Vagina (tissue), 2 donors: ENCODE results near the gene SYNCRIP. TPM values are rescaled to one million over a fixed set of nuclear protein-coding genes. Genes with fewer than 3 reads are reported as not detected.

Source experiments
- DNase-seq, 2 donors: peaks; one replicate each; pipeline ENCODE4 v3.0.0-alpha.2; 2017; ENCODE audit errors: extremely low spot score in 2 of 2
- H3K27ac ChIP-seq: fragments of 200-600 bp; sonication (generic); one replicate; pipeline ENCODE4 v1.5.1; 2019
- H3K27me3 ChIP-seq: fragments of 200-600 bp; sonication (generic); one replicate; pipeline ENCODE4 v1.5.1; 2019
- H3K36me3 ChIP-seq, 2 donors: fragments of 200-600 bp; sonication (generic); one replicate each; pipeline ENCODE4 v1.5.1; 2017 to 2019
- H3K4me1 ChIP-seq: fragments of 200-600 bp; sonication (generic); one replicate; pipeline ENCODE4 v1.5.1; 2019
- H3K4me3 ChIP-seq, 2 donors: fragments of 200-600 bp; sonication (generic); 1 replicate in 1 of 2; 2 replicates in 1 of 2; pipeline ENCODE4 v1.5.1; 2016 to 2019
- H3K9me3 ChIP-seq: fragments of 200-600 bp; sonication (generic); one replicate; pipeline ENCODE4 v1.5.1; 2019
- POLR2A ChIP-seq, 2 donors: fragments of 450-650 bp; IDR thresholded peaks; one replicate each; pipeline ENCODE4 v1.6.1; 2017; ENCODE audit warnings: antibody characterized with exemption in 2 of 2, mild to moderate bottlenecking in 2 of 2, moderate library complexity in 2 of 2
- POLR2AphosphoS5 ChIP-seq, 2 donors: sonication (generic); formaldehyde crosslinking; IDR thresholded peaks; one replicate each; pipeline ENCODE4 v1.9.0; 2017; ENCODE audit warnings: antibody characterized with exemption in 2 of 2, mild to moderate bottlenecking in 2 of 2, low read depth in 1 of 2; ENCODE audit not compliant: insufficient read depth in 1 of 2
- intact Hi-C: fragments of 100-400 bp; cut with DNase I; formaldehyde crosslinking; loops from one replicate; pipeline ENCODE4 v1.15.1; 2023
- total RNA-seq: library from RNA; depleted of rRNA; stranded (reverse); fragments of >200 nt; gene quantifications from one replicate; pipeline ENCODE4 v1.2.3, GENCODE V29; 2016
- TF ChIP-seq, protein P1 (sequence below), 3 experiments: fragments of 450-650 bp in 2 of 3; fragments of 200-600 bp in 1 of 3; sonication (generic) in 1 of 3; IDR thresholded peaks; one replicate each; pipeline ENCODE4 v1.5.1; 2017 to 2019; ENCODE audit warnings: antibody characterized with exemption in 3 of 3, mild to moderate bottlenecking in 2 of 3, moderate library complexity in 2 of 3

The SYNCRIP gene
- total RNA-seq, 1 donor from 2014 or later, result 60.9 TPM

DNA sequence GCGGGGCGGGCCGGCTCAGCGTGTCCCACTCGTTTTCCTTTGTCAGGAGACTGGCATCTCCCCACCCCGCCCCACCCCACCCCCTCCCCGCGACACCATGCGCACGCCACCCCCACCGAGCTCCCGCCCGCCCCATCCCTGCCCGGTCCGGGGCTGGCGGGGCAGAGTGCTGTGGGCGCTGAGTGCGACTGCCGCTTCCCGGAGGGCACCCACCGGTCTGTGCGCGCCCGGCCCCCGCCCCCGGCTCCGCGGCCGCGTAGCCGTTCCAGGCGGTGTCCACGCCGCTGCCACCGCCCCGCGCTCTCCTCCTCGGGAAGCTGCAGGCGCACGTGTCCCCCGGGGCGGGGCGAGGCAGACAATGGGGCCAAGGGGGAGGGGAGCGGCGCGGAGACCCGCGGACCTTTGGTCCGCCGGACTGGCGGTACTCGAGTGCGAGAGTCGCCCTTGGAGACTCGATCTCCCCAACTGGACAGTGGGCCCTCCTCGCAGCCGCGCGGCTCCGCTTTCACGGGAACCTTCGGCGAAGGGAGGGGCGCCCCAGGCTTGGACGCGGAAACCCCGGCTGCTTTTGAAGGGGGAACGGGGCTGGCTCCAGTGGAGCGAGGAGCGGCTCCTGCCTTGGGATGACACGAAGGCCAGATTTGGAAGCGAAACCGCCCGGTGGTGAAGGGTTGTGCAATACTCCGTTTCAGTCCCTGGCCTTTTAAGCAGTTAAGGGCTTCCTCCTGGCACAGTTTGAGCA, 1.0 kb upstream of the SYNCRIP start:
- no peaks in the 10 kb centered on the region for H3K27me3 ChIP-seq
- H3K9me3 ChIP-seq, result no peaks in the 10 kb centered on the region
- intact Hi-C loops, result loop anchor here (1.0 to 2.0 kb wide), 2 partner anchors 35 to 49 kb away; no protein-coding TSS in a partner anchor
- H3K36me3 ChIP-seq, result peaks cover 0 to 13% of the 10 kb centered on the region in 2 donors
- H3K4me3 ChIP-seq, result peak overlapping the region; percentile 98 to 100
- peak in 1 of 2 donors; percentile 96 for DNase-seq
- H3K4me1 ChIP-seq, result peaks cover 39% of the 10 kb centered on the region
- TF ChIP-seq POLR2A (IDR thresholded peaks at IDR 0.05) (peak in 1 of 2 donors; percentile 32), POLR2AphosphoS5 (IDR thresholded peaks at IDR 0.05; ENCODE audit: insufficient read depth in 1 of 2, low read depth in 1 of 2) (peak; percentile 43 to 86)
- TF ChIP-seq, protein P1, sequence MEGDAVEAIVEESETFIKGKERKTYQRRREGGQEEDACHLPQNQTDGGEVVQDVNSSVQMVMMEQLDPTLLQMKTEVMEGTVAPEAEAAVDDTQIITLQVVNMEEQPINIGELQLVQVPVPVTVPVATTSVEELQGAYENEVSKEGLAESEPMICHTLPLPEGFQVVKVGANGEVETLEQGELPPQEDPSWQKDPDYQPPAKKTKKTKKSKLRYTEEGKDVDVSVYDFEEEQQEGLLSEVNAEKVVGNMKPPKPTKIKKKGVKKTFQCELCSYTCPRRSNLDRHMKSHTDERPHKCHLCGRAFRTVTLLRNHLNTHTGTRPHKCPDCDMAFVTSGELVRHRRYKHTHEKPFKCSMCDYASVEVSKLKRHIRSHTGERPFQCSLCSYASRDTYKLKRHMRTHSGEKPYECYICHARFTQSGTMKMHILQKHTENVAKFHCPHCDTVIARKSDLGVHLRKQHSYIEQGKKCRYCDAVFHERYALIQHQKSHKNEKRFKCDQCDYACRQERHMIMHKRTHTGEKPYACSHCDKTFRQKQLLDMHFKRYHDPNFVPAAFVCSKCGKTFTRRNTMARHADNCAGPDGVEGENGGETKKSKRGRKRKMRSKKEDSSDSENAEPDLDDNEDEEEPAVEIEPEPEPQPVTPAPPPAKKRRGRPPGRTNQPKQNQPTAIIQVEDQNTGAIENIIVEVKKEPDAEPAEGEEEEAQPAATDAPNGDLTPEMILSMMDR (IDR thresholded peaks at IDR 0.05), result no peak
- peak overlapping the region; percentile 98 for H3K27ac ChIP-seq

DNA sequence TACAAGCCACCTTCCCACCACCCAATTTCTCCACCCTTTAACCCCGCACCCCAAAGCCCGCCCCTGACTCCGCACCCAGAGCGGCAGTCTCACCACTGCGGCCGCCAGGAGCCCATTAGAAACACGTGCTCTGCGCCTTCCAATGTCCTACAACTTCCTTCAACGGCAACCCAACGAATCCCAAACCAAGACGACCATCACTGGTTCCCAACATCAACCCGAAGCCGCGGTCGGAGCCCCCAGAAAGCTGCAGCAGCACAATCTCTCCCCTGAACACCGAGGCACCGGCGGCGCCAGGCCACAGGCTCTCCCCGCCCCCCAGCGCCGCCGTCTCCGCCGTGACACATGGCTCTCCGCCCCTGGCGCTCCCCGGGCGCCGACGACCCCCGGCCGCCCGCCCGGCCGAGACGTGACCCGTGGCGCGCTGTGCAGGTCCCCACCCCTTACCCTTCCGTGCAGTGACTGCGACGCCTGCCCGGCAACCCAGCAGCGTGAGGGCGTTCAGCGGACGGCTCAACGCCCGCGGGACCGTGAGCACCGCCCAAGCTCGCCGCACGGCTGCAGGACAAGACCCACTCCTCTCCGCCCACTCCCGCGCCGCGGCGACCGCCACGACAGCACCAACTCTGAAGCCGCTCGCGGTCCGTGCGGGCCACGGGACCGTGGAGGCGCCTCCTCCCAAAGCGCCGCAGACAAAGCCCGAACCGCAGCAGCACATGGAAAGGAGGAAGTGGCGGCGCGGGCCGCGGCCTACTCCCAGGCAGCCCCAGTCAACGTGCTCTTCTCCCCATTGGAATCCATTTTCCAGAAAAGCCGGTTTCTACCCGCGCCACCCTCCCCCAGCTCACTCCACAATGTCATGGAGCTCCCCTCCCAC, 551 bp downstream of the SYNCRIP start:
- intact Hi-C loops, result loop anchor here (2.0 kb wide), 1 partner anchor 47 kb away; no protein-coding TSS in a partner anchor
- H3K36me3 ChIP-seq, result peaks cover 0 to 26% of the 10 kb centered on the region in 2 donors
- H3K27ac ChIP-seq, result peak overlapping the region; percentile 98
- H3K27me3 ChIP-seq, result no peaks in the 10 kb centered on the region
- H3K9me3 ChIP-seq, result no peaks in the 10 kb centered on the region
- TF ChIP-seq POLR2AphosphoS5 (IDR thresholded peaks at IDR 0.05; ENCODE audit: insufficient read depth in 1 of 2, low read depth in 1 of 2) (no peak), POLR2A (IDR thresholded peaks at IDR 0.05) (no peak)
- TF ChIP-seq, protein P1 (IDR thresholded peaks at IDR 0.05), result no peak
- peak overlapping the region; percentile 98 to 100 for H3K4me3 ChIP-seq
- peak in 1 of 2 donors; percentile 90 for DNase-seq
- H3K4me1 ChIP-seq, result peaks cover 54% of the 10 kb centered on the region

- no peak for TF ChIP-seq POLR2A (IDR thresholded peaks at IDR 0.05)
- TF ChIP-seq, protein P1 (IDR thresholded peaks at IDR 0.05), result no peak
- no peak for TF ChIP-seq POLR2AphosphoS5 (IDR thresholded peaks at IDR 0.05; ENCODE audit: insufficient read depth in 1 of 2, low read depth in 1 of 2)
- Histone ChIP-seq H3K9me3 (no peaks in the 10 kb centered on the region), H3K27me3 (no peaks in the 10 kb centered on the region), H3K27ac (peak overlapping the region; percentile 98), H3K4me3 (peak overlapping the region; percentile 98 to 100), H3K36me3 (peaks cover 0 to 32% of the 10 kb centered on the region in 2 donors), H3K4me1 (peaks cover 60% of the 10 kb centered on the region)
- DNase-seq, result peak in 1 of 2 donors; percentile 87
- intact Hi-C loops, result no loop called here
Observed at GRCh38 chr6:85641522-85641896, 1.2 kb downstream of the SYNCRIP start.

DNA sequence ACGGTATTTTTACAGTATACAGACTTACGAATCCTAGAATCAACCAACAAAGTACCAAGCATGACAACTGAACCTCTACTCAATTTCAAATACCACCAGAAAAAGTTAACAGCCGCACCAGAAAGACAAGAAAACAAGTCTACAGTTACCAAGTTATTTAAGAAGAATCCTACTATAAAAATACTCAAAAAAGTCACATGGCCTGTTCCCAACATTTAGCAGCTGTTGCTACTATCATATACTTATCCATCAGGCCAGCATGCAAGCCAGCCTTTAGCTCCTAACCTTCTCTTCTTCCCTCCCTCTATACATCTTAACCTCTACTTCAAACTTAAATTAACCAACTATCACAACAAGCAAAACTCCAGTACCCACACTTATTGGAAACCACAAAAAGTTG, 1.9 kb downstream of the SYNCRIP start:
- intact Hi-C loops, result no loop called here
- H3K4me3 ChIP-seq, result peak overlapping the region; percentile 98 to 100
- peak overlapping the region; percentile 98 for H3K27ac ChIP-seq
- H3K27me3 ChIP-seq, result no peaks in the 10 kb centered on the region
- H3K36me3 ChIP-seq, result peaks cover 0 to 39% of the 10 kb centered on the region in 2 donors
- H3K4me1 ChIP-seq, result peaks cover 61% of the 10 kb centered on the region
- H3K9me3 ChIP-seq, result no peaks in the 10 kb centered on the region
- no peak for DNase-seq
- TF ChIP-seq, protein P1 (IDR thresholded peaks at IDR 0.05), result no peak
- TF ChIP-seq POLR2AphosphoS5 (IDR thresholded peaks at IDR 0.05; ENCODE audit: insufficient read depth in 1 of 2, low read depth in 1 of 2) (no peak), POLR2A (IDR thresholded peaks at IDR 0.05) (no peak)
